Caki2 (cell line): ENCODE results near the gene ANKZF1. TPM values are rescaled to one million over a fixed set of nuclear protein-coding genes. Genes with fewer than 3 reads are reported as not detected.
"Not testable (repeated sequence)": the region's sequence is repeated elsewhere in the genome, so short reads cannot be mapped to it uniquely, and the experiment has no call there.

Experiments used
- DNase-seq: peaks from one replicate; pipeline ENCODE4 v3.0.0-alpha.2; 2015; ENCODE audit warnings: low read depth
- in situ Hi-C: cut with HindIII; loops from 2 replicates; pipeline ENCODE4 v1.10.0; 2016; ENCODE audit warnings: low sequenced_read_pairs, low pct_unique_long_range_greater_than_20kb, mixed read lengths
- total RNA-seq: library from RNA; depleted of rRNA; stranded (reverse); fragments of >200 nt; shearing (Covaris generic); gene quantifications from 2 replicates; pipeline ENCODE4 v1.2.3, GENCODE V29; 2014; ENCODE audit warnings: low replicate concordance

The ANKZF1 gene
- total RNA-seq, 1 experiment from 2014 or later = 45.6 TPM

GRCh38 chr2:219250049-219250781, 20.6 kb downstream of the ANKZF1 start:
- in situ Hi-C loops = no loop called here
- no peak for DNase-seq

GRCh38 chr2:219251656-219252055, 22.1 kb downstream of the ANKZF1 start:
- in situ Hi-C loops = no loop called here
- no peak for DNase-seq

- in situ Hi-C loops = no loop called here
- DNase-seq = no peak
Measured at GRCh38 chr2:219252084-219252483, 22.5 kb downstream of the ANKZF1 start.

GRCh38 chr2:219252570-219252899, 22.9 kb downstream of the ANKZF1 start:
- no peak for DNase-seq
- in situ Hi-C loops = no loop called here

- in situ Hi-C loops = no loop called here
- DNase-seq = peak; percentile 23
Measured at GRCh38 chr2:219252900-219253752, 23.5 kb downstream of the ANKZF1 start, which contains the start of gene TUBA4B. Gene TUBA4B, plus strand, starts transcription at chr2:219253243. Its CDS starts 165 bp downstream, at chr2:219253408.

GRCh38 chr2:219253753-219254589, 24.4 kb downstream of the ANKZF1 start, which contains the start of gene TUBA4A:
Gene TUBA4A, minus strand, starts transcription at chr2:219253918. Its CDS starts 60 bp downstream, at chr2:219253858.
- peak; percentile 81 for DNase-seq
- in situ Hi-C loops = no loop called here

- in situ Hi-C loops = no loop called here
- no peak for DNase-seq
Measured at GRCh38 chr2:219254590-219255201, 25.1 kb downstream of the ANKZF1 start.

GRCh38 chr2:219258942-219259341, 29.3 kb downstream of the ANKZF1 start:
- in situ Hi-C loops = not testable (repeated sequence)

GRCh38 chr2:219261024-219261855, 31.6 kb downstream of the ANKZF1 start:
- no peak for DNase-seq
- in situ Hi-C loops = no loop called here

More at GRCh38 chr2:219258942-219259341, 29.3 kb downstream of the ANKZF1 start:
- not testable (repeated sequence) for DNase-seq

- in situ Hi-C loops = no loop called here
- DNase-seq = no peak
Measured at GRCh38 chr2:219266232-219266631, 36.6 kb downstream of the ANKZF1 start.

- DNase-seq = no peak
- in situ Hi-C loops = no loop called here
Measured at GRCh38 chr2:219266886-219267285, 37.3 kb downstream of the ANKZF1 start.

- DNase-seq = no peak
- in situ Hi-C loops = no loop called here
Measured at GRCh38 chr2:219268294-219268693, 38.7 kb downstream of the ANKZF1 start.

GRCh38 chr2:219269362-219270054, 39.9 kb downstream of the ANKZF1 start:
- in situ Hi-C loops = no loop called here
- peak; percentile 67 for DNase-seq

GRCh38 chr2:219270055-219270372, 40.4 kb downstream of the ANKZF1 start:
- in situ Hi-C loops = no loop called here
- DNase-seq = no peak

- DNase-seq = no peak
- in situ Hi-C loops = no loop called here
Measured at GRCh38 chr2:219271021-219271420, 41.4 kb downstream of the ANKZF1 start.

- in situ Hi-C loops = no loop called here
- no peak for DNase-seq
Measured at GRCh38 chr2:219272356-219272755, 42.8 kb downstream of the ANKZF1 start.

- no peak for DNase-seq
- in situ Hi-C loops = no loop called here
Measured at GRCh38 chr2:219272995-219273394, 43.4 kb downstream of the ANKZF1 start.
